HEK293T (cell line): Measurements from ENCODE around the gene ADGRA3.

Experiments used
- ARNT ChIP-seq: fragments of 450-650 bp; IDR thresholded peaks from 2 replicates; pipeline ENCODE4 v1.6.1; 2017; ENCODE audit warnings: mild to moderate bottlenecking
- HDGF ChIP-seq: fragments of 450-650 bp; IDR thresholded peaks from 2 replicates; pipeline ENCODE4 v1.6.1; 2017; ENCODE audit warnings: antibody characterized with exemption, borderline replicate concordance
- SUZ12 ChIP-seq: fragments of 450-650 bp; IDR thresholded peaks from 2 replicates; pipeline ENCODE4 v1.6.1; 2016; ENCODE audit warnings: mild to moderate bottlenecking
- TF ChIP-seq, protein P1 (sequence below): fragments of 450-650 bp; IDR thresholded peaks from 2 replicates; pipeline ENCODE4 v1.6.1; 2016

DNA sequence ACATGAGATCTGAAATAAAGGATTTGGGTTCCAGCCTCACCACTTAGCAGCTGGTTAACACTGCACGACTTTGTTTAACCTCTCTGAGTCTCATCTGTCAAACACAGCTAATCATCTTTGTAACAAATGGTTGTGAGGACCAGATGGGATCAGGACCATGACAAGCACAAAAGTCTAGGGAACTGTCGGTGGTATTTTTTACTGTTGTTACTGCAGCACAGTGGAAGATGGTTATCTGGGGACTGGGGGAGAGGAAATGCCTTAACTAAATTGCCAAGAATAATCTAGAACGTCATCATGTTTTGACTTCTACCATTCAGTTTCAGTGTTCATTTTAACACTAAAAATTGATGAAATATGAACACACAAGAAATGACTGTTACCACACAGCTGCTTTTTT lies 99.5 kb downstream of the ADGRA3 start:
- TF ChIP-seq SUZ12 (no peak), ARNT (no peak), HDGF (no peak)
- TF ChIP-seq, protein P1, sequence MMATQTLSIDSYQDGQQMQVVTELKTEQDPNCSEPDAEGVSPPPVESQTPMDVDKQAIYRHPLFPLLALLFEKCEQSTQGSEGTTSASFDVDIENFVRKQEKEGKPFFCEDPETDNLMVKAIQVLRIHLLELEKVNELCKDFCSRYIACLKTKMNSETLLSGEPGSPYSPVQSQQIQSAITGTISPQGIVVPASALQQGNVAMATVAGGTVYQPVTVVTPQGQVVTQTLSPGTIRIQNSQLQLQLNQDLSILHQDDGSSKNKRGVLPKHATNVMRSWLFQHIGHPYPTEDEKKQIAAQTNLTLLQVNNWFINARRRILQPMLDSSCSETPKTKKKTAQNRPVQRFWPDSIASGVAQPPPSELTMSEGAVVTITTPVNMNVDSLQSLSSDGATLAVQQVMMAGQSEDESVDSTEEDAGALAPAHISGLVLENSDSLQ: no peak
